ENCODE results near the gene SEMA3C. TPM values are rescaled to one million over a fixed set of nuclear protein-coding genes. Genes with fewer than 3 reads are reported as not detected.

SEMA3C gene
- total RNA-seq, 2 experiments from 2014 or later = not detected

- no peak overlapping the region for H3K27ac Mint-ChIP-seq
- intact Hi-C loops (cut with micrococcal nuclease) = no loop called here
- ATAC-seq (no peak), DNase-seq (no peak)
- no peaks in the 10 kb centered on the region for H3K9me3 Mint-ChIP-seq
- H3K27me3 Mint-ChIP-seq = no peaks in the 10 kb centered on the region
- H3K36me3 Mint-ChIP-seq (ENCODE audit: low read depth) = no peaks in the 10 kb centered on the region
- TF ChIP-seq, protein P1, sequence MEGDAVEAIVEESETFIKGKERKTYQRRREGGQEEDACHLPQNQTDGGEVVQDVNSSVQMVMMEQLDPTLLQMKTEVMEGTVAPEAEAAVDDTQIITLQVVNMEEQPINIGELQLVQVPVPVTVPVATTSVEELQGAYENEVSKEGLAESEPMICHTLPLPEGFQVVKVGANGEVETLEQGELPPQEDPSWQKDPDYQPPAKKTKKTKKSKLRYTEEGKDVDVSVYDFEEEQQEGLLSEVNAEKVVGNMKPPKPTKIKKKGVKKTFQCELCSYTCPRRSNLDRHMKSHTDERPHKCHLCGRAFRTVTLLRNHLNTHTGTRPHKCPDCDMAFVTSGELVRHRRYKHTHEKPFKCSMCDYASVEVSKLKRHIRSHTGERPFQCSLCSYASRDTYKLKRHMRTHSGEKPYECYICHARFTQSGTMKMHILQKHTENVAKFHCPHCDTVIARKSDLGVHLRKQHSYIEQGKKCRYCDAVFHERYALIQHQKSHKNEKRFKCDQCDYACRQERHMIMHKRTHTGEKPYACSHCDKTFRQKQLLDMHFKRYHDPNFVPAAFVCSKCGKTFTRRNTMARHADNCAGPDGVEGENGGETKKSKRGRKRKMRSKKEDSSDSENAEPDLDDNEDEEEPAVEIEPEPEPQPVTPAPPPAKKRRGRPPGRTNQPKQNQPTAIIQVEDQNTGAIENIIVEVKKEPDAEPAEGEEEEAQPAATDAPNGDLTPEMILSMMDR (IDR thresholded peaks at IDR 0.05) = no peak
- ChIA-PET POLR2A (no interaction called here), CTCF (no interaction called here)
- H3K4me1 Mint-ChIP-seq (ENCODE audit: low read depth) = no peaks in the 10 kb centered on the region
- H3K4me3 Mint-ChIP-seq = no peak overlapping the region
Measured at GRCh38 chr7:80783678-80784327, 135.0 kb downstream of the SEMA3C start.

GRCh38 chr7:80783186-80783677 is 135.6 kb downstream of the SEMA3C start:
- Mint-ChIP-seq H3K4me1 (ENCODE audit: low read depth) (no peaks in the 10 kb centered on the region), H3K27ac (no peak overlapping the region), H3K27me3 (no peaks in the 10 kb centered on the region), H3K9me3 (no peaks in the 10 kb centered on the region), H3K4me3 (no peak overlapping the region), H3K36me3 (ENCODE audit: low read depth) (no peaks in the 10 kb centered on the region)
- DNase-seq (no peak), ATAC-seq (no peak)
- CTCF ChIA-PET = no interaction called here
- intact Hi-C loops (cut with micrococcal nuclease) = no loop called here
- TF ChIP-seq, protein P1 (IDR thresholded peaks at IDR 0.05) = no peak
- POLR2A ChIA-PET = no interaction called here

DNA sequence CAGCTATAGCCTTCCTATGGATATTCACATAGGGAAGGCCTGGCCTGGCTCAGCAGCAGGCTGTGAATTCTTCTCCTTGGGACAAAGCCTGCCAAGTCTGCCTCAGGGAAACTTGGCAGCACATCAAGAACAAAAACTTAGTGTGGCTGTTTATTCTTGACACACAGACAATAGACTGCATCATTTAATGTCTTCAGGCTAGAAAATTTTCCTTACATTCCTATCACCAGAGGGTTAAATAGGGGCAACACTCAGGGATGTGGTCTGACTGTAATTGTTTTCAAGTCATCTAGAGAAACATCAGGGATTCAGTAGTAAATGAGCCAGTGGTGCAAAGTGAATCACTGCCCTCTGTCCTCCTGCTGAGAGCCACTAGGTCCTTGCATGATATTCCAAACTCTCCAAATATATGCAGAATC is 137.3 kb downstream of the SEMA3C start:
- no peak for DNase-seq
- TF ChIP-seq, protein P1 (IDR thresholded peaks at IDR 0.05) = no peak
- ChIA-PET POLR2A (no interaction called here), CTCF (no interaction called here)
- H3K27me3 Mint-ChIP-seq = no peaks in the 10 kb centered on the region
- H3K36me3 Mint-ChIP-seq (ENCODE audit: low read depth) = no peaks in the 10 kb centered on the region
- no peaks in the 10 kb centered on the region for H3K4me1 Mint-ChIP-seq (ENCODE audit: low read depth)
- intact Hi-C loops (cut with micrococcal nuclease) = no loop called here
- ATAC-seq = no peak
- H3K9me3 Mint-ChIP-seq = no peaks in the 10 kb centered on the region
- H3K4me3 Mint-ChIP-seq = no peak overlapping the region
- no peak overlapping the region for H3K27ac Mint-ChIP-seq

DNA sequence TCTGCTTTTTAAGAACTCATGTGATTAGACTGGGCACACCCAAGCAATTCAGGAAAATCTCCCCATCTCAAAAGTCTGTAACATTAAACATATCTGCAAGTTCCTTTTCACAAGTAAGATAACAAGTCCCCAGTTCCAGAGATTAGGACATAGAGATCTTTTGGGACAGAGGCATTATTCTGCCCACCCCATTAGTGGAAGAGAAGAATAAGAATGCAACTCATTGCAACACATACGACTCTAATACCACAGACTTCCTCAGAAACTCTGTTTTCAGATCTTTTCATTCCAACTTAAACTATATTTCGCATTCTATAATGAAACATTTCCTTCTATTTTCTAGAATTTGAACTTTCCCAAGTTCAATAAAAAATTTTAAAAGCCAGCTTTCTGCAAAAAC is 137.7 kb downstream of the SEMA3C start:
- TF ChIP-seq, protein P1 (IDR thresholded peaks at IDR 0.05) = no peak
- no peaks in the 10 kb centered on the region for H3K36me3 Mint-ChIP-seq (ENCODE audit: low read depth)
- no peak for DNase-seq
- intact Hi-C loops (cut with micrococcal nuclease) = no loop called here
- no peaks in the 10 kb centered on the region for H3K9me3 Mint-ChIP-seq
- no peak overlapping the region for H3K4me3 Mint-ChIP-seq
- no peaks in the 10 kb centered on the region for H3K4me1 Mint-ChIP-seq (ENCODE audit: low read depth)
- POLR2A ChIA-PET = no interaction called here
- no peaks in the 10 kb centered on the region for H3K27me3 Mint-ChIP-seq
- ATAC-seq = no peak
- H3K27ac Mint-ChIP-seq = no peak overlapping the region
- CTCF ChIA-PET = no interaction called here

DNA sequence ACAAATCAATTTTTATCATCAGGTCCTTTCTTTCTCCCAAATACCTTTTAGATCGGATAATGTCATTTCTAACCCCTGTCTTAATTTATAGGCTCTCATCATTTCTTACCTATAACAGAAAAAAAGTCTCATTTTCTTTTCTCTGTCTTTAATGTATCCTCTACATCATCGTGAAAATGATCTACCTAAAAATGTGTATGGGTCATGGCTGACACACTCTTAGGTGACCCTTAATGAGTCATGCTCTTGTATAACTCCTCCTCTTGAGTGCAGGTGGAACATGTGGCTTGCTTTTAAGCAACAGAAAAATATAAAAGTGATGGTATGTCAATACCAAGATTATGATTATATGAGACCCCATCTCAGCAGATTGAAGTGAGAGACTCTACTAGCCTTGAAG is 139.4 kb downstream of the SEMA3C start:
- no peak overlapping the region for H3K27ac Mint-ChIP-seq
- H3K27me3 Mint-ChIP-seq = no peaks in the 10 kb centered on the region
- no peaks in the 10 kb centered on the region for H3K9me3 Mint-ChIP-seq
- CTCF ChIA-PET = no interaction called here
- intact Hi-C loops (cut with micrococcal nuclease) = no loop called here
- POLR2A ChIA-PET = no interaction called here
- H3K36me3 Mint-ChIP-seq (ENCODE audit: low read depth) = no peaks in the 10 kb centered on the region
- H3K4me1 Mint-ChIP-seq (ENCODE audit: low read depth) = no peaks in the 10 kb centered on the region
- no peak for DNase-seq
- TF ChIP-seq, protein P1 (IDR thresholded peaks at IDR 0.05) = no peak
- ATAC-seq = no peak
- H3K4me3 Mint-ChIP-seq = no peak overlapping the region
